Measurements from ENCODE around the gene SPATA20.

DNA sequence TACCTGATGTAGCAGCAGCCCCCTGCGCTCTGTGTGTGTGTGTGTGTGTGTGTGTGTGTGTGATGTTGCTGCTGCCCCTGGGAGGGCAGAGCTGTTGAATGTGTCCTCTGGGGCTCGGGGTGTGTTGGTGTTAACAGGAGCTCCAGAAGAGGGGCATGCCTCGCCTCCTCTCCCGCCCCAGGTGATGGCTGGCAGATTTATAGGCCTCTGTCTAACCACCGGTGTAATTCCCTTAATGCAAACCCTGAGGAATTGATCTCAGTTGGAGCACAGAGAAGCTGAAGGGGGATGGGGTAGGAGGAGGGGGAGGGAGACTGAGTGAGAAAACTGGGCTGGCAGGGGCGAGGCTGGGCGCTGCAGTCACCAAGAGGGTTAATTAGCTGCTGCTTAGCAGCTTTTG lies 23.6 kb downstream of the SPATA20 start:
- TF ChIP-seq, protein P1, sequence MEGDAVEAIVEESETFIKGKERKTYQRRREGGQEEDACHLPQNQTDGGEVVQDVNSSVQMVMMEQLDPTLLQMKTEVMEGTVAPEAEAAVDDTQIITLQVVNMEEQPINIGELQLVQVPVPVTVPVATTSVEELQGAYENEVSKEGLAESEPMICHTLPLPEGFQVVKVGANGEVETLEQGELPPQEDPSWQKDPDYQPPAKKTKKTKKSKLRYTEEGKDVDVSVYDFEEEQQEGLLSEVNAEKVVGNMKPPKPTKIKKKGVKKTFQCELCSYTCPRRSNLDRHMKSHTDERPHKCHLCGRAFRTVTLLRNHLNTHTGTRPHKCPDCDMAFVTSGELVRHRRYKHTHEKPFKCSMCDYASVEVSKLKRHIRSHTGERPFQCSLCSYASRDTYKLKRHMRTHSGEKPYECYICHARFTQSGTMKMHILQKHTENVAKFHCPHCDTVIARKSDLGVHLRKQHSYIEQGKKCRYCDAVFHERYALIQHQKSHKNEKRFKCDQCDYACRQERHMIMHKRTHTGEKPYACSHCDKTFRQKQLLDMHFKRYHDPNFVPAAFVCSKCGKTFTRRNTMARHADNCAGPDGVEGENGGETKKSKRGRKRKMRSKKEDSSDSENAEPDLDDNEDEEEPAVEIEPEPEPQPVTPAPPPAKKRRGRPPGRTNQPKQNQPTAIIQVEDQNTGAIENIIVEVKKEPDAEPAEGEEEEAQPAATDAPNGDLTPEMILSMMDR (conservative IDR thresholded peaks at IDR 0.05; ENCODE audit: low read length) = no peak
- TF ChIP-seq EZH2phosphoT487 (IDR thresholded peaks at IDR 0.05; ENCODE audit: borderline replicate concordance, low read depth, low read length) = no peak

All from OCI-LY7 (cell line).